Stimulated activated CD4-positive, alpha-beta T cell treated with anti-CD3 and anti-CD28 coated beads, Interleukin-4, amount 100 ng/mL, for 24 hours (primary cell): ENCODE results near the gene TM9SF4.
A peak's percentile ranks its signal among the peaks of the same experiment; 100 is the strongest.

ENCODE experiments used
- DNase-seq: peaks from one replicate; pipeline ENCODE4 v3.0.0-alpha.2; 2020

Gene TM9SF4

DNA sequence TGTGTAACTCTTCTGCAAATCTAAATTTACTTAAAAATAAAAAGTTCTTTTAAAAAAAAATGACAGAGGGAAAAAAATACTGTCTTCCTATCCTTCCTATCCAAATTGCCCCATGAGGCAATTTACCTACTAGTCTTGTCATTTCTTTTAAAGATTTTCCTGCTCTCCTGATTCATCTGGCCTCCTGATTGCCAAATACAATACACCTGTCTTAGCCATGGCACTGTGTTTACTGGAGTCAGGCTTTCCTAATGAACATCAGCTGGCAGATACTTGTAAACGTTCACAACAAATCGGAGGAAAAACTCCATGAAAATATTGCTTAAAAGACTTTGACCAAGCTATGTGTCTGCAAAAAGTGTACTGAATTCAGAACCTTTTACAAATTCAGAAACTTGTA, 21.5 kb downstream of the TM9SF4 start:
- no peak for DNase-seq

DNA sequence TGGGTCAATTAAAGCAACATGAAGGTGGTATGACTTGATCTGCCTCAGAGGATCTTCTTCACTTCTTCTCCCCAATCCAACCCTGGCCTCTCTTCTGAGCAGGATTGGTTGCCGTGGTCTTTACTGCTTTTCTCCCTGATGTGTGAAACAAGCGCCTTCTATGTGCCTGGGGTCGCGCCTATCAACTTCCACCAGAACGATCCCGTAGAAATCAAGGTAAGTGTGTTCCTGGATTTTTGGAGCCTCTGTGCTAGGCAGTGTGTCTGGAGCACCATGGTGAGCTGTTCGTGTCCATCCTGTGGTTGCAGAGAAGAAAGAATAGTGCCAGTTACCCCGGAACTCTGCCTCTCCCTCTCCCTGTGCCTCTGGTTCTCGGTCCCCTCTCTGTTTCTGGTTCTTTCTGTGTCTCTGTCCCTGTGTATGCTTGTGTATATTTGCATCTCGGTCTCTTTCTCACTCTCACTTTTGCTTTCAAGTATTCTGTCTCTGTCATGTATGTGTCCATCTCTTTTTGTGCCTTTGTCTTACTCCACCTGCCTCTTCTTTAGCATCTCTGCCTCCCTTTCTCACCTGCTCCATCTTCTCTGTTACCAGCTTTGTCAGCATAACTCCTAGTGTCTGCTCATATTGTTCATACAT, 23.5 kb downstream of the TM9SF4 start:
- no peak for DNase-seq

DNA sequence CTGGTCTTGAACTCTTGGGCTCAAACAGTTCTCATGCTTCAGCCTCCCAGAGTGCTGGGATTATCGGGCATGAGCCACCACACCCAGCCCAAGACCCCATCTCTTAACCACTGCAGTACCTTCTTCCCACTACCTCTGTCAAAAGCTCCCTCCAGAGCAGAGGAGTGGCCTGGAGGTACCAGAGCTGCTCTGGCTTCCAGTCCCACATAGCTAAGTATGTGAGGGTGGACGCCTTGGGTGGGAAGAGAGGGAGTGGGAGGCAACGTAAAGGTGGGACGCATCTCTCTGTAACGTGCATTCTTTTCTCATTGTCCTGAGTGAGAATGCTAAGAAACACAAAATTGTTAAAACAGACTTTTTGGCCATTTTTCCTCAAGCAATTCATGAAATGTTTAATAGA, 24.5 kb downstream of the TM9SF4 start:
- DNase-seq, result no peak

DNA sequence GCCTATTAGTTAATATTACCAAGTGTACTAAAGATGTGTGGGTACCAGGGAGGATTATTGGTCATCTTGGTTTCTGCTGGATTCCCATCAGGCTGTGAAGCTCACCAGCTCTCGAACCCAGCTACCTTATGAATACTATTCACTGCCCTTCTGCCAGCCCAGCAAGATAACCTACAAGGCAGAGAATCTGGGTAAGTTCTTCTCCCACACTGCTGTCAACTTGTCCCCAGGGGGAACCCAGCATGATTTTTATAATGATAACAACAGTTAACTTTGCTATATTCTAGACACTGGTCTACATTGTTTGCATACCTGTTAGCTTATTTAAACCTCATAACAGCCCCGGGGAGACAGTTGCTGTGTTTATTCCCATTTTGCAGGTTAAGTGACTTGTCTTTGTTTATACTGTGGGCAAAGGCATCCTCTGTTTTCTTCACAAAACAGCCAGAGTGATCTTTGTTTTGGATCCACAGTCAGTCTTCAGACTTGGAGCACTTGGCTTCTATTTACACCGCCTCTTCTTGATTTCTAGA, 26.5 kb downstream of the TM9SF4 start:
- DNase-seq, result no peak

DNA sequence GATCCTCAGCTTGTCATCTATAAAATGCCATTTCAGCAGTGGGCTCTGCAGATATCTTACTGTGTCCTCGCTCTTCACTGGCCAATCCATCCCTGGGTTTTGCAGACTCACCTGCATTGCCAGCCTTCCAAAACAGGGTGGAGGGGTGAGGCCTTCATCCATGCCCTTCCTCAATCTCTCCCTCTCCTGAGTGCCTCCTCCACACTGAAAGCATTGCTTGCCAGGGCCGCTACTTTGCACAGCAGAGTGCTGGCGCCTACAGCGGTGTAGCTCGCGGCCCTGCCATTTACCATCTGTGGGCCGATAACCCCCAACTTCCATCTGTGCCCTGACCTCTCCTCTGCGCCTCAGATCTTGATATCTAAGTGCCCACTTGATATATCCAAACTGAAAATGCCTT, 29.4 kb downstream of the TM9SF4 start:
- DNase-seq, result no peak

DNA sequence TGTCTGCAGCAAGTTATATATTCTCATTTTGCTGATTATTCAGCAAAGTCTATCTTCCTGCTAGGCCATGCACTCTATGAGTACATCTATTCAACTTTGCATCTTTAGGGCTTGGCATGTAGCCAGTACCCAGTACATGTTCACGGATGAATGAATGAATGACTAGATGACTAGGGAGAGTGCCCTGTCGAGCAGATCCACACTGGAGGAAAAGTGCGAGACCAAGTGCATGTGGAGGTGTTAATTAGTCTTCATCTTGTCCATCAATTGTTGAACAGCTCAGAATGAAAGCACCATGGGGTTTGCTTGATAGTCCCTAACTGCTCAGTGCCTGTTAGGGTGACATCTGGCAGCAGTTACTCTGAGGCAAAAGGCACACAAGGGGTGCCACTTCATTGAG, 30.4 kb downstream of the TM9SF4 start:
- no peak for DNase-seq

DNA sequence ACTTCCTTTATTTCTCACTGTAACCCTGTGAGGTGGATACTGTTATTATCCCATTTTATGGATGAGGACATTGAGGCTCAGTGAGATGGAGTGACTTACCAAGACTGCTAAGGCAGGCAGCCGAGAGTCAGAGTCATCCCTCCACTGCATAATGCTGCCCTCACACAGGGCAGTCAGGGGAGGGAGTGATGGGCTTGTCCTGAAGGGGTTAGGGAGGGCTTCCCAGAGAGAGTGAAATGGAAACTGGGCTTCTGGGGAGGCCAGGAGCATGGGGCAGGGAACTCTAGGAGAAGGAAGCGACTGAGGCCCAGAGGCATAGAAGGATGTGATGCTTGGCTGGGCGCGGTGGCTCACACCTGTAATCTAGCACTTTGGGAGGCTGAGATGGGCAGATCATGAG, 31.1 kb downstream of the TM9SF4 start:
- DNase-seq, result no peak

DNA sequence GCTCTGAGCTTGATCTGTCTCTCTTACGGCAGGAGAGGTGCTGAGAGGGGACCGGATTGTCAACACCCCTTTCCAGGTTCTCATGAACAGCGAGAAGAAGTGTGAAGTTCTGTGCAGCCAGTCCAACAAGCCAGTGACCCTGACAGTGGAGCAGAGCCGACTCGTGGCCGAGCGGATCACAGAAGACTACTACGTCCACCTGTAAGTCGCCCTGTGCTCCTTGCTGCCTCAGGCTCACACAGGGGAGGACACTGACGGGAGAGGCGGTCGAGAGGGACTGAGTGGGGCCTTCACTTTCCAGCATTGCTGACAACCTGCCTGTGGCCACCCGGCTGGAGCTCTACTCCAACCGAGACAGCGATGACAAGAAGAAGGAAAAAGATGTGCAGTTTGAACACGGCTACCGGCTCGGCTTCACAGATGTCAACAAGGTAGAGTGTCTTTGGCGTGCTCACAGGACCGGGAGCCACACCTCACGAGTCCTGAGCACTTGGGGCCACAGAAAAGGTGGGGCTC, 32.0 kb downstream of the TM9SF4 start:
- no peak for DNase-seq

DNA sequence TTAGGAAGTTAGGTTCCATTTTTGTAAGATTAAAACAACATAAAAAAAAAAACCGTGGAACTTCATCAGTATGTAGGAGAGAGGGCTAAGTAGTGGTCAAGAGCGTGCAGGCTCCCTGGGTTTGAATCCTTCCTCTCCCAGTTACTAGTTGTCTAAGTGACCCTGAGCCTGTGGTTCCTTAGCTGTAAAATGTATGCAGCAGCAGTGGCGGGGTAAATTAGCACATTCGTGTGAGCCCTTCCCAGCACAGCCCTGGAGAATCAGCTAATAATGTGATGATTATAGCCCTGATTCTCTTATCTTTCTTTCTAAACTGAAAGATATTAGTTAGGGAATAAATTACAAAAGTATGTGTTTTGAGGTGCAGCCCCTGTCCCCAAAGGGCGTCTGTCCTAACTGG, 32.6 kb downstream of the TM9SF4 start:
- no peak for DNase-seq

DNA sequence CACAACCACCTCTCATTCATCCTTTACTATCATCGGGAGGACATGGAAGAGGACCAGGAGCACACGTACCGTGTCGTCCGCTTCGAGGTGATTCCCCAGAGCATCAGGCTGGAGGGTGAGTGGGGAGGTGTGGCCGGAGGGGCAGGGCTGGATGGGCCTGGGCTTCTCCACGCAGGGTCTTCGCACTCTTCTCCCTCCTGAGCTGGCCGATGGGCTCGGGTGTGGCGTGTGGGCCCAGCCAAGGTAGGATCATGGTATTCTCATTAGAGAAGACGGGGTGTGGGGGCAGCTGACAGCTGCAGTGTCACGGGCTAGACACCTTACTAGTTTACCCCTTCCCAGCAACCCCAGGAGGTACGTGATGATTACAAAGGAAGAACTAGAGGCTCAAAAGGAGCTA, 33.5 kb downstream of the TM9SF4 start:
- no peak for DNase-seq

DNA sequence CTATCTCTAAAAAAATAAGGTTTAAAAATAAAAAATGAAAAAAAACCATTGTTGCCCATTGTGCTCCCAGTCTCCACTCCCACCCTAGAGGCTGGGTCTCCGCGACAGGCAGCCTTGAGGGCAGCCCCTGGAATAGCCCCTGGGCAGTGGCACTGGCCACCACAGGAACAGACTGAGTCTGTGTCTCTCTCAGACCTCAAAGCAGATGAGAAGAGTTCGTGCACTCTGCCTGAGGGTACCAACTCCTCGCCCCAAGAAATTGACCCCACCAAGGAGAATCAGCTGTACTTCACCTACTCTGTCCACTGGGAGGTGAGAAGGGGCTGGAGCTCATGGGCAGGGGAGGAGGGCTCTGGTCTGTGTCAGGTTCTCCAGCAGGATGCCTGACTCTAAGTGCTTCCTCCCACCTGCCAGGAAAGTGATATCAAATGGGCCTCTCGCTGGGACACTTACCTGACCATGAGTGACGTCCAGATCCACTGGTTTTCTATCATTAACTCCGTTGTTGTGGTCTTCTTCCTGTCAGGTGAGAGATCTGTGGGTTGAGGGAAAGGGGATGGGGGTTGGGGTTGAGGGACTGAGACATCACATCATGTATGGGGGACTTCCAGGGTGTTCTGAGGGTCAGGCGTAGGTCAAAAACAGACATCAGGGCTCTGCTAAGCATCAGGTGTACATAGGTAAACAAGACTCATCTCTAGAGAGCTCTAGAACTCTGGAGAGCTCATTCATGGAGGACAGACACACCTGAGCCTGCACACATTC, 35.6 kb downstream of the TM9SF4 start:
- no peak for DNase-seq

DNA sequence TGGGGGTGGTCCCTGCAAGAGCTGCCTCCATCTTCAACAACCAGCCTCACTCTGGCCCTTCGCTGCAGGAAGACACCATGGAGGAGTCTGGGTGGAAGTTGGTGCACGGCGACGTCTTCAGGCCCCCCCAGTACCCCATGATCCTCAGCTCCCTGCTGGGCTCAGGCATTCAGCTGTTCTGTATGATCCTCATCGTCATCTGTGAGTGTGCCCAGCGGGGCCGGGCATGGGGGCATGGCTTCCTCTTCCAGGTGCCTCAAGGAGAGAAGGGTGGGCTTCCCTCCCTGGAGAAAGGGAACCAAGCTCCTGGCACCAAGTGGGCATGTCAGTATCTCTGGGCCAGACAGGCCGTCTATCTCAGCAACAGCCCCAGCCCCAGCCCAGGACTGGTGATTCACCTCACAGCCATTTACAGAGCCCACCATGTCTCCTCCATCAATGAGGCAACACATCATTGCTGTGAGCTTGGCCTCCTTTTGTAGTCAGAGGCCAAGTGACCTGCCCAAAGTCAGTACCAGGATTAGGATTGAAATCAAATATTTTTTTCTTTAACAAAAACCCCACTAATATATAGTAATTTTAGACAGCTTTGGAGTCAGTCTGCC, 40.2 kb downstream of the TM9SF4 start:
- DNase-seq, result no peak

DNA sequence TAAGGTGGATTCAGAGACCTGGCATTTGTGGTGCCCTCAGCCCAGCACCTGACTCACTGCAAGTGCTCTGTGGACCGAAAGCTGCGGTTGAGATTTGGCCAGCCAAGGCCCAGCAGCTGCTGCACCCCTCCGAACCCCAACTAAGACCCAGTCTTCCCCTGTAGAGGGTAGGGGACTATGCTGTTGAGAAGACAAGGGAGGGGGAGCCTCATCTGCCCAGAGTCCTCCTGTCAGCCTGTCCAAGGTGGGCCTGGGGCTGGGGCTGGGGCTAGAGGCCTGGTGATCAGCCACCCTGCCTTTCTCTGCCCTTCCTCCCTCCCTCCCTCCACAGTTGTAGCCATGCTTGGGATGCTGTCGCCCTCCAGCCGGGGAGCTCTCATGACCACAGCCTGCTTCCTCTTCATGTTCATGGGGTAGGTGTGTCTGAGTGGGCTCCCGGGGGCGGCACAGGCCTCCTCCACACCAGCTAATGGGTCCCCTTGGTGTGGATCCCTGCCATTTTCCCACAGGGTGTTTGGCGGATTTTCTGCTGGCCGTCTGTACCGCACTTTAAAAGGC, 40.9 kb downstream of the TM9SF4 start:
- no peak for DNase-seq

DNA sequence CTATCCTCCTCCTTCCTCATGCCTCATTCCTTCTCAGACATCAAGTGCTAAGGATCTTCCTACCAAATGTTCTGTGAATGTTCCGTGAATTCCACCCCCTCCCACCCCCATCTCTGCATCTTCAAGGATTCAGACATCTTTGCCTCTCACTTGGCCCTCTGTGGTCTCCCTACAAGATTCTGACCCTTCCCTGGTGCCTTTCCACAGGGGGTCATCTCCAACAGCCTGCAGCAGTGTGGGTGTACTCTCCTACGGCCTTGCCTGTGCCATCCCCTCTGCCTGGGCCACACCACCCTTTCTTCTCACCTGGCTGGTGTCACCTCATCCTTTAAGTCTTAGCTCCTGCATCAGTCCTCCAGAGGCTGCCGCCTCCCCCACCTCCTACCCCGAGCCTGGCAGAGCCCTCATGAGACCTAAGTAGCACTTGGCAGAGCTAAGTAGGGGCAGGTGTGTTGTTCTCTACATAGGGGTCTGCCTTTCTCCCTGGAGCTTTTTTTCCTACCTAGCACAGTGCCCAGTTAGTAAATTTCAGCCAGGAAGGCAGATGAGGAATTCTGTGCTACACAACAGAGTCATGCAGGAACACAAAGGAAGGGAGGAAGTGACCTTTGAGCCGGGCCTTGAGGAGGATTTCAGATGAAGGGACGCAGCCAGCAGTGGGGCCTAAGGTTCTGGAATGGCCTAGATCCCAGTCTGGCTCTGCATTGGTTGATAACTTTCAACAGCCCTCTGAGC, 43.1 kb downstream of the TM9SF4 start:
- DNase-seq, result no peak

DNA sequence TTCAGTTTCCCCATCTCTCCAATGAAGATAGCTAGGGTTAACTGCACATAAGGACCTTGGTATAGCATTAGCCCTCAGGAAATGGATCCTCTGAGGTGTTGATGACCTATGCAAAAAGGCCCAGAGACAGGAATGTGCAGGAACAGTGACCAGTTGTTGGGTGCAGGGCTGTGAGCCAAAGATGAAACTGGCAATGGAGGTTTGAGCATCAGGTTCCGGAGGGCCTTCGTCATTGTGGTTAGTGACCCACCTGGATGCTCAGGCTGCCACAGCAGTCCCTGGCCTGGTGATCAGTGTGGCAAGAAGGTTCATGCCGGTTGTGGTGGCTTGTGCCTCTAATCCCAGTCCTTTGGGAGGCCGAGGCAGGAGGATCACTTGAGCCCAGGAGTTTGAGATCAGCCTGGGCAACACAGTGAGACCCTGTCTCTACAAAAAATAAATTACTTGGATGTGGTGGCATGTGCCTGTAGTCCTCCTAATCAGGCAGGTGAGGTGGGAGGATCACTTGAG, 43.7 kb downstream of the TM9SF4 start:
- no peak for DNase-seq

DNA sequence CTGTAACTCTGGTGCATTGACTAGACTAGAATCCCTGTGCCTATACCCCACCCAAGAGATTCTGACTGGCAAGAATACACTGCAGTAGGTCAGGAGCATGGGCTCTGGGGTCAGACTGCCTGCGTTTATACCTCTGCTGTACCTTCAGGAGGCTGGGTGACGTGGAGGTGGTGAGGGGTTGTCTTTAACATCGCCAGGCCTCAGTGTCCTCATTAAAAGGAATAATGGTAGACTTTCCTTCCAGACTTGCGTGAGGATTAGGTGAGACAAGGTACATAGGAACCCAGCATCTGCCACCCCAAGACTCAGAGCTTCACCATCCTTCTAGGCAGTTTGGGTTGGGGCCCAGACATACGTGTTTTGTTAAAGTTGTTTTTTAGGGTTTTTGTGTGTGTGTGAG, 44.3 kb downstream of the TM9SF4 start:
- DNase-seq, result no peak

DNA sequence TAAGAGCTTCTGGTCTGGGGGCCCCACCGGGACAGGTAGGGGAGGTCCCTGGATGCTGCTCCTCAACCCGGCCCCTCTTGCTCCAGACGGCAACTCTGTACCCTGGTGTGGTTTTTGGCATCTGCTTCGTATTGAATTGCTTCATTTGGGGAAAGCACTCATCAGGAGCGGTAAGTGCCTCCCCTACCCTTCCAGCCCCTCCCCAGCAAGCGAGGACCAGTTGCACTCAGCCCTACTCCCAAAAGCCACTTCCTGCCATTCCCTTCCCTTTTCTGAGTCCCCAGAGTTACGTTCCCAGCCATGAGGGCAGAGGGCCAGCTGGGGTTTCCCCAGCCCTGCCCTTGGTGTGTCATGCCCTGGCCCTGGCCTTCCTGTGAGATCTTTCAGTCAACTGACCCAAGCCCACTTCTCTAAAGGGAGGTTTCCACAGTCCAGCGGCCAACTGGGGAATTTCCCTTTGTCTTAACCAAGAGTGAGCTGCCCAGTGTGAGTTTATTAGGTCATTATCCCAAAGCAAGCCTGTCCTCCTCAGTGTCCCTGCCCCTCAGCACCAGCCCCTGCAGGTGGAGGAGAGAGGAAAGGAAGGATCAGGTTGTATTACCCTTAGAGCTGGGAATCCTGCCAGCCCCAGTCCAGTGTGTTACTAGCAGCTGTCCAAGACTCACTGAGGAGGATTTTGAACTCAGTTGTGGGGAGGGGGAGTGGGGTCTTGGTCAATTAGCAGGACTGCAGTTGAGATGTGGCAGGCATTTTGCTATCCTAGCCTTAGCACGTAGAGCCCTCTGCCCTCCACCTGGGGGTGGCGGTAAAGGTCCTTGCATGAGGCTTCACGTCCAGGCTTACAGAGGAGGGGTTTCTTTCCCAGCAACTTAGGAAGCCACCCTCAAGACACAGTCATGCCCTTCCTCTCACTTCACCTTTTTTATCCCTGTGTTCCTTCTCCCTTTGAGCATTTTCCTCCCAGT, 45.8 kb downstream of the TM9SF4 start:
- peak; percentile 35 for DNase-seq

DNA sequence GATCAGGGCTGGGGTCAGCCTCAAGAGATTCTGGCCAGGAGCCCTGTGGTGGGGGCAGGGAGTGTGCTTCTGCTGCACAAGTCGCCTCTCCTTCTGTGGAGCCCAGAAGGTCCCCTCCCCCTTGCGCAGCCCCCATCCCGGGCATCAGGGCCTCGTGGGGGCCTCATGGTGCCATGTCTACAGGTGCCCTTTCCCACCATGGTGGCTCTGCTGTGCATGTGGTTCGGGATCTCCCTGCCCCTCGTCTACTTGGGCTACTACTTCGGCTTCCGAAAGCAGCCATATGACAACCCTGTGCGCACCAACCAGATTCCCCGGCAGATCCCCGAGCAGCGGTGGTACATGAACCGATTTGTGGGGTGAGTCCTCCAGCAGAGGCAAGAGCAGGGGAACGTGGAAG, 48.1 kb downstream of the TM9SF4 start:
- no peak for DNase-seq

DNA sequence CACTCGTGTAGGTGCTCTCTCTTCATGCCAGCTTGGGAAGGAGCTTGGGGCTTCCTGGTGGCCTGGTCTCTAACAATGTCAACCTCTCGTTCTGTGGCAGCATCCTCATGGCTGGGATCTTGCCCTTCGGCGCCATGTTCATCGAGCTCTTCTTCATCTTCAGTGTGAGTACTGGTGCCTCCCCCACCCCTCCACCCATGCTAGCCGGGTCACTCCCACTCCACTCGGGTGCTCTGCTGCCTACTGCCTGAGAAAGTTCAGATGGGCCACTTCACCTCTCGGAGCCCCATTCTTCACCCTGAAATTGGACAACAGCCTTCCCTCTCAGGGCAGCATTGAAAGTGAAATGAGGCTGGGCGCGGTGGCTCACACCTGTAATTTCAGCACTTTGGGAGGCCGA, 48.8 kb downstream of the TM9SF4 start:
- no peak for DNase-seq

DNA sequence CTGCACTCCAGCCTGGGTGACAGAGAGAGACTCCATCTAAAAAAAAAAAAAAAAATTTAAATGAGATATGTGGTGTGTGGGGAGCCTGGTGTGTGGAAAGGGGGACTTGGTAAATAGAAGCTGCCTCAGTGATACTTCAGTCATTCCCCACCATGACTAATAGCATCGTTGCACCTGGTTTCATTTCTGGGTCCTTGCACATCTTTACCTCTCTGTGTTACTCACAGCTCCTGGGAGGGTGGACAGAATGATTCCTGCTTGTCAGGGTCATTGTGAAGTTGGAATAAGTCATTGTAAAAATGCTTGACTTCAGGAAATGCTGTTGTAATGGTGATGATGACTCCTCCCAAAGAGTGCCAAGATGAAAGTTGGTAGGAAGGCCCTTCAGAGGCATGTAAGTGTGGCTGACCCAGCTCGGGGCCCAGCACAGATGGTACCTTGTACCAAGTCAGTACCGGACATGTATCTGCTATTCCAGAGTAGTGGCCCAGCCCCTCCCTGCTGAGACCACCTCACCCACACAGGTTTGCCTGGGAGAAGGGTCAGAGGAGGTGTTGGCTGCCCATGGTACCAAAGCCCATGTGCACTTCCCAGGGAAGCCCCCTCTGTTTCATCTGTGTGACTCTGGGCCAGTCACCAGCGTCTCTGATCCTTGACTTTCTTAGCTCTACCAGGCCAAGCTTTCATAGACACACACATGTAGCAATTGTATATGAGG, 49.6 kb downstream of the TM9SF4 start:
- DNase-seq, result no peak

DNA sequence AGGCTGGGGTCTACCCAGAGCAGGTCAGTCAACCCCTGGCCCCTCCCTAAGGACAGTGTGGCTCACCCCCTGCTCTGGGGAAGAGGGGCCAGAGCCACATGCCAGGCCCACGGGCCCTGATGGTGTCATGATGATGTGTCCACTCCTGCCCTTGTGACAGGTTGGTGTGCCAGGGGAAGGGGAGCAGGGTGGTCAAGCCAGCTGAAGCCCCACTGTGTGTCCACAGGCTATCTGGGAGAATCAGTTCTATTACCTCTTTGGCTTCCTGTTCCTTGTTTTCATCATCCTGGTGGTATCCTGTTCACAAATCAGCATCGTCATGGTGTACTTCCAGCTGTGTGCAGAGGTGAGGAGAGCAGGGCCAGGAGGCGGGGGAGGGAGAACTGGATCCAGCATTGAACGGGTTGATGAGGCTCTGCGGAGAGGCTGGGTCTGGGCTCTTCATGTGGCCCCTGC, 50.3 kb downstream of the TM9SF4 start:
- no peak for DNase-seq
